Stimulated activated CD8-positive, alpha-beta memory T cell treated with anti-CD3 and anti-CD28 coated beads, Interleukin-2, amount 100 ng/mL, for 1 hour (primary cell): ENCODE results near the gene LTB4R.
"Not testable (repeated sequence)": the region's sequence is repeated elsewhere in the genome, so short reads cannot be mapped to it uniquely, and the experiment has no call there.

Experiments
- DNase-seq, 2 donors: peaks; one replicate each; pipeline ENCODE4 v3.0.0-alpha.2; 2020; ENCODE audit warnings: low read depth in 2 of 2

LTB4R gene

DNA sequence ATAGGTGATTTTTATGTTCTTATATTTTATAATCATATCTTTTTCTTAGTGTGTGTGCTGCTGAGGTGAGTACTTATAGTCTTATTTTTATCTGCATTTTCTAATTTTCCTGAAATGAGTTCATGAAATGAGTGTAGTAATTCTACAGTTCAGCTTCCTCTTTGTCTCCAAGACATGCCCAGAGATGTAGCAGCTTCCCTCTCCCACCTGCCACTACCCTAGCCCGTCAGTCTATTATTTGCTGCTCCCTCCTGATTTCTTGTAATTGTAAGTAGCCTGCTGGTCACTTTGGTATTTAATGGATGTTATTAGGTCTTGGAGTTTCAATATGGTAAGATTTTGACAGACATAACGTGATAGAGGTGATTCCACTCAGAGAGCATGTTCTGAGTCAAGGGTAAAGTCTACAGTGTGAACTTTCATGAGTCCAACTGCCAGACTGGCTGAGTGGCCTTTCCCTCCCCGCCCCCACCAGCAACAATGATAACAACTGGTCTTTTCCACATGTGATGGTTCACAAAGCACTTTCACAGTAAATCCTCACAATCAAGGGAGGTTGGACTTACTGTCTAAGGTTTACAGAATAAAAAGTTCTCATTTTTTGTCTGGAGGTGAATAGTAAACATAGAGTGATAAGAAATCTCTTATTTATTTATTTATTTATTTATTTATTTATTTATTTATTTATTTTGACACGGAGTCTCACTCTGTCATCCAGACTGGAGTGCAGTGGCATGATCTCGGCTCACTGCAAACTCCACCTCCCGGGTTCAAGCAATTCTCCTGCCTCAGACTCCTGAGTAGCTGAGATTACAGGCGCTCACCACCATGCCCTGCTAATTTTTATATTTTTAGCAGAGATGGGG lies 32.7 kb downstream of the LTB4R start:
- no peak for DNase-seq

DNA sequence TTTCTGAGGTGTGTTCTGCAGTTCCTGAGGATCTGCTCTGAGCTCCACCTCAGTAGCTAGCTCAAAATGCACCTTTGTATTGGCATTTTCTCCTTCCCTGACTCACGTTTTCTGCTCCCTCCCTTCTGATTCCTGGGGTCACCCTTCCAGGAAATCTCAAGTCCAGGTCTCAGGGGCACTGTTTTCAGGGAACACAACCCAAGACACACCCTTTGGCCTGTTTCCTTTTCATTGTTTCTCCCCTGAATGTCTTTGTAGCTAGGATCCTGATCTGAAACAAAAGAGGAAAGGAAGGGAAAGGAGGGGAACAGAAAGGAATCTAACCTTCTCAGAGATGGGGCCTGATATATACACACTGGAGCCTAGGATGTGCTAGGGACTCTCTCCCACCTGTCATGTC lies 35.8 kb downstream of the LTB4R start:
- DNase-seq: no peak

DNA sequence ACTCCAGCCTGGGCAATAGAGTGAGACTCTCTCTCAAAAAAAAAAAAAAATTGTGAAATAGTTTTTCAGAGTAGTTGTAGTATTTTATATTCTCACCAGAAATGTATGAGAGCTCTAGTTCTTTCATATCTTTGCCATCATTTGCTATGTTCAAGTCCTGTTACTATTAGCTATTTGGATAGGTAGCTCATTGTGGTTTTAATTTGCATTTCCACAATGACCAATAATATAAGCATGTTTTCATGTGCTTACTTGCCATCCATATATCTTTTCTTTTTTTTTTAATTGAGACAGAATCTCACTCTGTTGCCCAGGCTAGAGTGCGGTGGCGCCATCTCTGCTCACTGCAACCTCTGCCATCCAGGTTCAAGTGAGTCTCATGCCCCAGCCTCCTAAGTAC lies 36.9 kb downstream of the LTB4R start:
- no peak for DNase-seq

DNA sequence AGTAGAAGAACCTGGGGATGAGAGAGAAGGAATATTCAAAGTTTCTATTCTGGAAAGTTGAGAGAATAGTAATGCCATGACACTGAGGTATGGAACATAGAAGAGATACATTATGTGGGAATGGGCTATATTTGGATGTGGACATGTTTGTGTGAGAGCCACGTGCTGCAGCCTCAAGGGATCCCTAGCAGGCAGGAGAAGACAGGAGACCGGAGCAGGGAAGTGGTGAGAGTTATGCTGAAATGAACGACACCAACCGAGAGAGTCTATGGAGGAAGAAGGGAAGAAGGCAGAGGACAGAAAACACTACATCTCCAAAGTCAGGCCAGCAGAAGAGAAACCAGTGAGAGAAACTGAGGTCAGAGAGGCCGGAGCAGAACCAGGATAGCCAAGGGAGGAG lies 38.4 kb downstream of the LTB4R start:
- DNase-seq: no peak

DNA sequence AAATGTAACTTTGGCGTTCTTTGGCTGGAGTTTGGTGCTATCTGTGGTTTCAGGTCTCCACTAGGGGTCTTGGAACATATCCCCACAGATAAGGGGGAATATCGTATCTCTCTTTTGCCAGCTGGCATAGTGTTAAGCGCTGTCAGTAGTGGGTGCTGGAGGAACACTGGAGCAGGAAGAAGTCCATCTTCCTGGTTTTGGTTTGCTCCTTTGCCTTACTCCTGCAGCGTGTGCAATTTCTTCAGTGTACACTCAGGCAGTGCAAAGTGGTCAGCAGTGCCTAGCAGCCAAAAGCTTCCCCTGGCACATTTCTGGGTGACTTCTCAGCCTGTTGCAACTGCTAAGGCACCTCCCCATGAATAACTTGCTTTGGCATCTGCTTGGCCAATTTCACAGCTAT lies 40.2 kb downstream of the LTB4R start:
- DNase-seq: no peak

DNA sequence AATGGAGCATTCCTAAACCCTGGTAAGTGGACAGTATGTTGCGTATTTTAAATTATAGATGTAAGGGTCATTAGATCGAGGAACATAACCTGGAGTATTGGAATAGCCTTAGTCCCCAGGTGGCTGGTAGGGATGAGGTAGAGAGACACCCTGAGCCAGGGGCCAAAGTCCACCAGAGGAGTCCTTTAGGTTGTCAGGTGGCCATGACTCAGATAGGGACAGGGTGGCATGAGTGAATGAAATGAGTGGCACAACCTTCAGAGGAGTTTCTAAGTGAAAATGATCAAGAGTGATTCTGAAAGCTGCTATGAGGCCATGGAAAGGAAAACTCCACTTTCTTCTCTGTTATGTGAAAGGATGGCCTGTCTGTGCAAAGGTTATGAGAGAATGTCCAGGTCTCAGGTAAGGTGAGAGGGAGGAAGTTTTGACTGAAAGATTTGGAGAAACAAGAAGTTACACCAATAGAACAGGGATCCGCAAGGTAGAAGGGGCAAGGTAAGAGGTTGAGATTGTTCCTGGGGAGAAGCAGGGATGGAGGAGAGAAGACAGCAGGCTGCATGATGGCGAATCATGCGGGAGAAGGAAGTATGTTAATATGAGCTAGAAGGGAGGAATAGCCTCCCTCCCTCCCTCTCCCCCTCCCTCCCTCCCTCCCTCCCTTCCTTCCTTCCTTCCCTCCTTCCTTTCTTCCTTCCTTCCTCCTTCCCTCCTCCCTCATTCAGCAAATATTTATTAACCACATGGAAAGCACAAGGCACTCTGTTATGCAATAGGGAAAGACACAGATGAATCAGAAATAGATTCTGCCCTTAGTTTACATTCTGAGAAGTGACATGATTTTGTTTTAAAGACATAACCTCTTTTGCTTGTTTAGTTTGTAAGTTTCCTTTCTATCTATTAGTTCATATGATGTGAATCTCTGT lies 42.5 kb downstream of the LTB4R start:
- DNase-seq: no peak

DNA sequence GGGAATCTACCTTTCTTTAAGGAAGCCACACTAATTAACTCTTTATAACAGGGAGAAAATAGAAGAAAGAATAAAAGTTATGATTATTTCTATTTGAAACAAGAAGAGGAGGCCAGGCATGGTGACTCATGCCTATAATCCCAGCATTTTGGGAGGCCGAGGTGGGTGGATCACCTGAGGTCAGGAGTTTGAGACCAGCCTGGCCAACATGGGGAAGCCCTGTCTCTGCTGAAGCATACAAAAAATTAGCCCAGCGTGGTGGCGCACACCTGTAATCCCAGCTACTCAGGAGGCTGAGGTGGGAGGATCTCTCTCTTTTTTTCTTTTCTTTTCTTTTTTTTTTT lies 43.2 kb downstream of the LTB4R start:
- not testable (repeated sequence) for DNase-seq

DNA sequence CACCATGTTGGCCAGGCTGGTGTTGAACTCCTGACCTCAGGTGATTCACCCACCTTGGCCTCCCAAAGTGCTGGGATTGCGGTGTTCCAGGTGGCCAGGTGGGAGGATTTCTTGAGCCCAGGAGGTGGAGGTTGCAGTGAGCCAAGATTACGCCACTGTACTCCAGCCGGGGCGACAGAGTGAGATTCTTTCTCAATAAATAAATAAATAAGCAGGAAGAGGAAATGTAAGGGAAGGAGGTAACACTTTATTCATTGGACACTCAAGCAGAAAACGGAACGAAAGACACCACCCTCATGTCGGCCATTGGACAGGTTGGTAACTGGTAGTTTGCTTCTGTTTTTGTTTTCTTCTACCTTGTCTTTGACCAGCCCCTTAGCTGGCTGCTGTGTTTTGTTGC lies 43.7 kb downstream of the LTB4R start:
- DNase-seq: no peak

DNA sequence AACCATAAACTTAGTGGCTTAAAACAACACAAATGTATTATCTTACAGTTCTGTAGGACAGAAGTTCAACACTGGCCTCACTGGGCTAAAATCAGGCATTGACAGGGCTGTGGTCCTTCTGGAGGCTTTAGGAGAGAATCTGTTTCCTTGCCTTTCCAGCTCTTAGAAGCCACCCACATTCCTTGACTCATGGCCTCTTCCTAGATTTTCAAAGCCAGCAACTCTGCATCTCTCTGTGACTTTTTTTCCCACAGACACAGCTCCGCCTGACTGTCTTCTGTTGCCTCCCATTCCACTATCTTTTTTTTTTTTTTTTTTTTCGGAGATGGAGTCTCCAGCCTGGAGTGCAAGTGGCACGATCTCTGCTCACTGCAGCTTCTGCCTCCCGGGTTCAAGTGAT lies 44.9 kb downstream of the LTB4R start:
- DNase-seq: no peak

DNA sequence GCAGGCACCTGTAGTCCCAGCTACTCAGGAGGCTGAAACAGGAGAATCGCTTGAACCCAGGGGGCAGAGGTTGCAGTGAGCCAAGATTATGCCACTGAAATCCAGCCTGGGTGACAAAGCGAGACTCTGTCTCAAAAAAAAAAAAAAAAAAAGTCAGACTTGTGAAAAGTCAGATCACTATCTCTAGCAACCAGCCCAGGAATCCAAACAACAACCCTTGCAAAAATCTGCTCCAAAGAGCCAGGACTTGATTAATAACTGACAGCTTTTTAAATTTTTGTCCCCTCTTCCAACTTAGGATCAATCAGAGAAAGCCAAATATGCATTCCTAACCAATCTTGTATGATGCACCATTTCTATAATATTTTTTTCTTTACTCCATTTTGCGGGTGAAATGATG lies 49.0 kb downstream of the LTB4R start:
- DNase-seq: no peak

DNA sequence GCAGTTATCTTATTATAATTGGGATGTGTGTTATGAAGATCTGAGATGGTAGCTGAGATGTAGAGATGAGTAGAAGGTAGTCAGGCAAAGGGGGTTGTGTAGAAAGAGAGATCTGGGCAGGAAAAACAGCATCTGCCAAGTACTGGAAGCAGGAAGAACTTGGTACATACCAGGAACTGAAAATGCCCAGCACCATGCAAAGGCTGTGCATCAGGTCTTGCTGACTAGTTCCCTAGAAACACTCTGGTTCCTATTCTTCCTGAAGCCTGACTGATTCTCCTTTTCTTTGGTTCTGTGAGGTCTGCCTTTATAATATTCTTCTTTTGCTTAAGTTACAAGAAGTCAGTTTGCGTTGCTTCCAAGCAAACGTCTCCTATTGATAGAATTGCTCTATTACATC lies 50.0 kb downstream of the LTB4R start:
- no peak for DNase-seq

DNA sequence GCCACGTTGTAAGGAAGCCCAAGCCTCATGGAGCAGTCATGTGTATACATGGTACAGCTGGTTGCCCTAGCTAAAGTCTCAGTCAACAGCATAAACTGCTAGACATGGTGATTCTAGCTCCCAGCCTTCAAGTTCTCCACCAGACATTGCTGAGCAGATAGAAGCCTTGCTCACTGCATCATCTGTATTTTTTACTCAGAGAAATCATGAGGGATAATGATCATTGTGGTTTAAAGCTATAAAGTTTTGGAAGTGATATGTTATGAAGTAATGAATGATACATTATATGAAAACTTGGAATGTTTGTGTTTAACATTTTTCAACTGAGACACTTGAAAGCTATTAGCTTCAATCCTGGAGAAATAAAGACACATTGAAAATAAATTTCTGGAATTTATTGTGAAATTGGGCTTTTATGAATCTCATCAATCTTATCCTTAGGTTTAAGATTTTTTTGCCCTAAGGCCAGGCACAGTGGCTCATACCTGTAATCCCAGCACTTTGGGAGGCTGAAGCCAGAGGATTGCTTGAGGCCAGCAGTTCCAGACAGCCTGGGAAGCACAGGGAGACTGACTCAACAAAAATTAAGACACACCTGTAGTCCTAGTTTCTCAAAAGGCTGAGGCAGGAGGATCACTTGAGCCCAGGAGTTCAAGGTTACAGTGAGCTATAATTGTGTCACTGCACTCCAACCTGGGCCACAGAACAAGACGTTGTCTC lies 51.1 kb downstream of the LTB4R start:
- DNase-seq: no peak

DNA sequence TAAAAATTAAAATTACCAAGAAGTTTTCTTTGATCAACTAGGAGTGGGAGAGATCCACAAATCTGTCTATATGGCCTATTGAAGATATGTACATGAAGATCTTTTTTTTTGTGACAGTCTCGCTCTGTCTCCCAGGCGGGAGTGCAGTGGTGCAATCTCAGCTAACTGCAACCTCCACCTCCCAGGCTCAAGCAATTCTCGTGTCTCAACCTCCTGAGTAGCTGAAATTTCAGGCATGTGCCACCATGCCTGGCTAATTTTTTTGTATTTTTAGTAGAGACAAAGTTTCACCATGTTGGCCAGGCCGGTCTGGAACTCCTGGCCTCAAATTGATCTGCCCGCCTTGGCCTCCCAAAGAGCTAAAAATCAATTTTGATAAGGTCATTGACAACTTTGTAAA lies 52.1 kb downstream of the LTB4R start:
- DNase-seq: no peak

DNA sequence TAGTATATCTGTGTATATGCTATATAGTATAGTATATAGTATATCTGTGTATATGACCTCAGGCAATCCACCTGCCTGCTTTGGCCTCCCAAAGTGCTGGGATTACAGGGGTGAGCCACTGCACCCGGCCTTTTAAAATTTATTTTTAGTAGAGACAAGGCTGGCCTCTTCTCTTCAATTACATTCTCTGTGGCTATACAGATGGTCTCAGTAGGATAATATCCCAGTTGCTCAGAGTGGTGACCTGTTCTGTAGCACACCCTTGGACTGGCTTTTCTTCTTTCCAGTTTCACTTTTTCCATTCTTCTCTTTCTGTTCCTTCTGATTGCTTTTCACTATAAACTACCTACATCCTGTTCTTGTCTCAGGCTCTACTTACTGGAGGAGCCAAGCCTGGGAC lies 53.5 kb downstream of the LTB4R start:
- no peak for DNase-seq

DNA sequence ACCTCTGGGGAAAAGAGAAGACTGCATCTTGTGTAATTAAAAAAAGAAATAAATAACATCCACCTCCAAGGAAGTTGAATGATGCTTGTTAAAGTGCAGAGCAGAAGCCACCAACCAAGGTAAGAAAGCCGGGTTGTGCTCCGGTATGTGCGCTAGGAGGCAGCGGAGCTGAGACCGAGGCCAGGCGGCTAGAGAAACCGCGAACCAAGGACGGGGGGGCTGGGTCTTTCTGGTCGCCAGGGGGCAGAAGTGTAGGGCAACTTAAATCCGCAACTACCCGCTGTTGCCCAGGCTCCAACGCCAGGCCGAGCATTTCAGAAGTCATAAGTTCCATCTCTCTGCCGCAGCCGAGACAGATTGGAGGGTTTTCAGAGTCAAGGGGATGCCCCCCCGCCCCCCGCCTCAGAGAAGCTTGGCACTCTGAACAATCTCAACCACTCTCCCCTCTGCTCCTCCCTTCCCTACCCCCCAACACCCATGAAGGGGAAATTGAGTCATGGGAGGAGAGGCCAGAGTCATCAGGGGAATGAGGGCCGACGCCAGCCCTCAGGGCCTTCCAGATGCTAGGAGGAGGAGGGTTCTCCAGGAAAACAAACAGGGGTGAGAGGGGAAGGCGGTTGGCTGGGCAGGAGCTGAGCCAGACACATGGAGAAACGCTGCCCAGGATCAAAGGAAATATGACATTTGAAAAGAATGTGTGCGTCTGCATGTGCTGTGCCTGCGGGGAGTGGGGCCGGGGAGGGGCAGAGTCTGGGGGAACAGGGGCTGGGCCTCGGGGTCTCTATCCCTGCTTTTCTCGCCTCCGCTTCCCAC lies 54.5 kb downstream of the LTB4R start:
- peak; percentile 36 to 43 for DNase-seq

DNA sequence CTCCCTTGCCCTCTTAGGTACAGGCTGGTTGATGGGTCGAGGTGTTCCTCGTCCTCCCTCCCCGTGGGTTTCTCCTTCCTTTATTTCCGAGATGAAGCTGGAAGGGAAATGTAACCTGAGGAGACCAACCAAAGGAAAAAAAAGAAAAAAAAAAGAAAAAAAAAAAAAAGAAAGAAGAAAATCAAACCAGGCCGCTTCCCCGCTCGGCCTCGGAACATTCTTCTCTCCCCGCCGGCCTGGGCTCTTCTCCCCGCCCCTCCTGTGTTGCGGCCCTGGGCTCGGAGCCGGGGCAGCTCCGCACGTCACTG lies 55.1 kb downstream of the LTB4R start:
- no peak for DNase-seq

DNA sequence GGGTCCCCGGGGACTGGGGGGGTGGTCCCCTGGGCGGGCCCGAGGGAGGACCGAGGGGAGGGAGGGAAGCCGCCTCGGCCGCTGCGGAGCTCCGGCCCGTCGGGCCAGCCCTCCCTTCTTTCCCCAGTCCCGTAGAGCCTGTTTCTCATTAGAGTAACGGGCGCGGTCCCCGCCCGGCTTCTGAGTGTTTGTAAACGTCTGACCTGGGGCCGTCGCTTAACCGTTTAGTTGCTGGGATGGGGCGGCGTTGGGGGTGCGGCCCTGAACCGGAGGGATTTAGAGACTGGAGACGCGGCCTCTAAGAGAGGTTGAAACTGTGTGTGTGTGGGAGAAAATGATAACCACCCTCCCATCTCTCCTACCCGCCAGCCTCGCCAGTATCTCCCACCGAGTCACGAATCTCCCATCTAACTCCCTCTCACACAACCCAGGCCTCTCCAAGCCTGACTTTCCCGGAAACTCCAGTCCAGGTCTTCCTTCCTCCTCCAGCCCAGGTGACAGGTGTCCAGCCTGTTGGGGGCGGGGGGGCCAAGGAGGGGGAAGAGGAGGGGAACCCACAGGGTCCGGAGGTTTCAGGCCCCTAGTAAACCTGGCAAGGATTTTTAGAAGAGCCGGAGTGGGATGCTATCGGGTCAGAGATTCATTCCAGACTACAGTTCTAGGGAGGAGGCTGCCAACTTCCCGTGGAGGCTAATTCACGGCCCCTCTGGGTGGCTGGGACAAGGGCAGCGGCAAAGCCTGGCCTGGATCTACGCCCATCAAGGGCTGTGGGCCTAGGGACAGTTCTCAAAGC lies 55.6 kb downstream of the LTB4R start:
- DNase-seq: no peak
